Measurements from ENCODE around the gene CTTN. TPM values are rescaled to one million over a fixed set of nuclear protein-coding genes. Genes with fewer than 3 reads are reported as not detected.

Gene CTTN
- total and polyA plus RNA-seq, 3 experiments from 2014 or later: 17.0 to 19.3 TPM; not detected in 1

GRCh38 chr11:70415191-70415590 is 16.9 kb downstream of the CTTN start:
- no peaks in the 10 kb centered on the region for H3K4me1 ChIP-seq (ENCODE audit: insufficient read depth, low read length)
- H3K9me3 ChIP-seq (ENCODE audit: low read length): no peaks in the 10 kb centered on the region
- Mint-ChIP-seq H3K9me3 (no peaks in the 10 kb centered on the region), H3K27me3 (peaks cover 15 to 16% of the 10 kb centered on the region in 2 donors), H3K27ac (peak overlapping the region in 1 of 8 donors; percentile 40), H3K4me1 (no peaks in the 10 kb centered on the region), H3K36me3 (no peaks in the 10 kb centered on the region), H3K4me3 (no peak overlapping the region)
- H3K4me3 ChIP-seq (ENCODE audit: low read length): no peak overlapping the region
- DNase-seq: no peak
- no peaks in the 10 kb centered on the region for H3K36me3 ChIP-seq (ENCODE audit: insufficient read depth, low read length)
- CTCF ChIA-PET: no interaction called here
- POLR2A ChIA-PET: no interaction called here
- H3K27ac ChIP-seq (ENCODE audit: low read depth, low read length): no peak overlapping the region
- no peaks in the 10 kb centered on the region for H3K27me3 ChIP-seq (ENCODE audit: insufficient read depth, low read length, poor library complexity, severe bottlenecking)

DNA sequence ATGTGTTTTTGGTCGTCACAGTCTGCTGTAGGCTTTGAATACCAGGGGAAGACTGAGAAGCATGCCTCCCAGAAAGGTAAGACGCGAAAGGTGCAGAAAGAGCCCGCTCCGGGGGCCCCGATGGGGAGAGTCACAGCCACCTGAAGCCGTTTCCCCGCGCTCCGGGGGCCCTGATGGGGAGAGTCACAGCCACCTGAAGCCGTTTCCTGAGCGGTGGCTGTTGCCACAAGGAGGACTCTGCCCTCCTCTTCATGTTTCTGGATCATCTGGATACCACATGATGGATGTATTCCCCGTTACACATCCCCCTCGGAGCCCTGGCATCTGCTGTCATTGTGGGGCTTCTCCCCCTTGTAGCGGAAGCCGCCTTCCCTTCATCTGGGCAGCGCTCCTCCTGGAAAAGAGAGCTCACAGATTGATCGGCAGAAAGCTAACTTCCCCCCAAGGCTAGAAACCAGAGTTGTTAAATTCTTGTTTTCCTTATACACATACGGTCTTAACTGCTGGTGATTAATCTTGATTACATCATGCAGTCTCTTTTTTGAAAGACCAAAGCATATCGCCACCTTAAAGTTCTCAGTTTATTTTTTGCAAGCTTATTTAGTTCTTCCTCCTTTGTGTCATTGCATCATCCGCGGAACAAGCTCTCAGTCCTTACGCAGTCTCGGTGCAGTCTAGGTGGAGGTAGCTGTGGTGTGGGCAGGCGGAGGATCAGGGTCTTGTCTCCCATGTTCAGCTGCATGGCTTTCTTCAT is 17.5 kb downstream of the CTTN start:
- H3K27ac Mint-ChIP-seq: no peak overlapping the region
- CTCF ChIA-PET: interaction anchor here (0.7 kb wide), 1 partner anchor 231 kb away, joined by 3 read pairs; no protein-coding TSS in a partner anchor

DNA sequence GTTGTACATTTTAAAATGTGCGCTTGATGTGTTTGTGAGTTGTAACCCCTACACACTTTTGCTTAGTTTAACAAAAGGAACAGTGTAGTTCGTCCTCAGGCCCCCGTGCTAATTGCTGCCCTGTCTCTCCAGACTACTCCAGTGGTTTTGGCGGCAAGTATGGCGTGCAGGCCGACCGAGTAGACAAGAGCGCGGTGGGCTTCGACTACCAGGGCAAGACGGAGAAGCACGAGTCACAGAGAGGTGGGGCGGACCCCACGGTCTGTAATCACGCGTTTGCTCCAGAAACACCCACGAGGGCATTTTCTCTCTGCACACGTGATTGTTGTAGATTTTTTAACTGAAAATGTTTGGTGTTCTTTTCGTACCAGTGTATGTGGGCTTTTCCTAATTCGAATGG is 18.6 kb downstream of the CTTN start:
- Mint-ChIP-seq H3K36me3 (no peaks in the 10 kb centered on the region), H3K4me3 (no peak overlapping the region), H3K4me1 (no peaks in the 10 kb centered on the region), H3K27ac (peak overlapping the region in 1 of 8 donors; percentile 35), H3K9me3 (no peaks in the 10 kb centered on the region), H3K27me3 (peaks cover 8 to 14% of the 10 kb centered on the region in 2 donors)
- Histone ChIP-seq H3K27ac (ENCODE audit: low read depth, low read length) (no peak overlapping the region), H3K36me3 (ENCODE audit: insufficient read depth, low read length) (no peaks in the 10 kb centered on the region), H3K4me1 (ENCODE audit: insufficient read depth, low read length) (no peaks in the 10 kb centered on the region), H3K4me3 (ENCODE audit: low read length) (no peak overlapping the region), H3K27me3 (ENCODE audit: insufficient read depth, low read length, poor library complexity, severe bottlenecking) (no peaks in the 10 kb centered on the region), H3K9me3 (ENCODE audit: low read length) (no peaks in the 10 kb centered on the region)
- CTCF ChIA-PET: no interaction called here
- POLR2A ChIA-PET: no interaction called here
- peak in 1 of 5 donors; percentile 8 for DNase-seq

More for the DNA sequence above, 17.5 kb downstream of the CTTN start:
- H3K4me3 Mint-ChIP-seq: no peak overlapping the region
- H3K9me3 Mint-ChIP-seq: no peaks in the 10 kb centered on the region
- POLR2A ChIA-PET: no interaction called here
- H3K36me3 ChIP-seq (ENCODE audit: insufficient read depth, low read length): no peaks in the 10 kb centered on the region
- H3K4me1 ChIP-seq (ENCODE audit: insufficient read depth, low read length): no peaks in the 10 kb centered on the region
- no peaks in the 10 kb centered on the region for H3K9me3 ChIP-seq (ENCODE audit: low read length)
- H3K36me3 Mint-ChIP-seq: no peaks in the 10 kb centered on the region
- no peak overlapping the region for H3K4me3 ChIP-seq (ENCODE audit: low read length)
- H3K27ac ChIP-seq (ENCODE audit: low read depth, low read length): no peak overlapping the region
- no peak for DNase-seq
- H3K27me3 Mint-ChIP-seq: peaks cover 10 to 15% of the 10 kb centered on the region in 2 donors
- H3K27me3 ChIP-seq (ENCODE audit: insufficient read depth, low read length, poor library complexity, severe bottlenecking): no peaks in the 10 kb centered on the region
- H3K4me1 Mint-ChIP-seq: no peaks in the 10 kb centered on the region

GRCh38 chr11:70418130-70418529 is 19.8 kb downstream of the CTTN start:
- Mint-ChIP-seq H3K9me3 (no peaks in the 10 kb centered on the region), H3K27me3 (peaks cover 4 to 14% of the 10 kb centered on the region in 2 donors), H3K4me1 (peaks cover 0 to 1% (median 0%) of the 10 kb centered on the region in 3 donors), H3K27ac (peak overlapping the region in 1 of 8 donors; percentile 65), H3K36me3 (no peaks in the 10 kb centered on the region), H3K4me3 (no peak overlapping the region)
- H3K4me3 ChIP-seq (ENCODE audit: low read length): no peak overlapping the region
- DNase-seq: no peak
- no peaks in the 10 kb centered on the region for H3K36me3 ChIP-seq (ENCODE audit: insufficient read depth, low read length)
- no peaks in the 10 kb centered on the region for H3K27me3 ChIP-seq (ENCODE audit: insufficient read depth, low read length, poor library complexity, severe bottlenecking)
- no peaks in the 10 kb centered on the region for H3K9me3 ChIP-seq (ENCODE audit: low read length)
- ChIA-PET POLR2A (no interaction called here), CTCF (no interaction called here)
- no peaks in the 10 kb centered on the region for H3K4me1 ChIP-seq (ENCODE audit: insufficient read depth, low read length)
- no peak overlapping the region for H3K27ac ChIP-seq (ENCODE audit: low read depth, low read length)

DNA sequence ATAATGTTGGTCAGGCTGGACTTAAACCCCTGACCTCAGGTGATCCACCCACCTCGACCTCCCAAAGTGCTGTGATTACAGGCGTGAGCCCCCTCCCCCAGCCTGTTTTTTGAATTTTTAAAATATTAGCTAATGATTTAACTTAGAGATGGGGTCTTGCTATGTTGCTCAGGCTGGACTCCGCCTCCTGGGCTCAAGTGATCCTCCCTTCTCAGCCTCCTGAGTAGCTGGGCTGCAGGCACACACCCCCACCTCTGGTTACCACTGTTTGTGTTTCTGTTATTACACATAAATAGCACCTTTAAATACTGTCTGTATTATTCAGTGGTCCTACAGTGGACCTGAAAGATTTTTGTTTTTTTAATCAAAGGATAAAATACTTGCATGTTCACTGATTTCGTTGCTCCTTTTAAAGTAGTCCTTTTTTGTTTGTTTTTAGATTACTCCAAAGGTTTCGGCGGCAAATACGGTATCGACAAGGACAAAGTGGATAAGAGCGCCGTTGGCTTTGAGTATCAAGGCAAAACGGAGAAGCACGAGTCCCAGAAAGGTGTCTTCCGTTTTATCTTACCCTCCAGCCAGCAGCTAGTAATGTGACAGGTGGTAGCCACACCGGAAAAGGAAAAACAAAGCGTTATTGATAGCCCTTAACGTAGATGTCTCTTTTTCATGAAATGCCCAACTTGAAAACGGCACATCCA is 21.1 kb downstream of the CTTN start:
- DNase-seq: no peak
- Mint-ChIP-seq H3K9me3 (no peaks in the 10 kb centered on the region), H3K4me3 (no peak overlapping the region), H3K4me1 (peaks cover 0 to 5% (median 5%) of the 10 kb centered on the region in 3 donors), H3K27me3 (peaks cover 7 to 16% of the 10 kb centered on the region in 2 donors), H3K36me3 (no peaks in the 10 kb centered on the region), H3K27ac (no peak overlapping the region)
- no peaks in the 10 kb centered on the region for H3K27me3 ChIP-seq (ENCODE audit: insufficient read depth, low read length, poor library complexity, severe bottlenecking)
- H3K27ac ChIP-seq (ENCODE audit: low read depth, low read length): peak overlapping the region; percentile 61
- ChIA-PET POLR2A (no interaction called here), CTCF (no interaction called here)
- H3K36me3 ChIP-seq (ENCODE audit: insufficient read depth, low read length): no peaks in the 10 kb centered on the region
- H3K9me3 ChIP-seq (ENCODE audit: low read length): no peaks in the 10 kb centered on the region
- no peak overlapping the region for H3K4me3 ChIP-seq (ENCODE audit: low read length)
- H3K4me1 ChIP-seq (ENCODE audit: insufficient read depth, low read length): peaks cover 1% of the 10 kb centered on the region

DNA sequence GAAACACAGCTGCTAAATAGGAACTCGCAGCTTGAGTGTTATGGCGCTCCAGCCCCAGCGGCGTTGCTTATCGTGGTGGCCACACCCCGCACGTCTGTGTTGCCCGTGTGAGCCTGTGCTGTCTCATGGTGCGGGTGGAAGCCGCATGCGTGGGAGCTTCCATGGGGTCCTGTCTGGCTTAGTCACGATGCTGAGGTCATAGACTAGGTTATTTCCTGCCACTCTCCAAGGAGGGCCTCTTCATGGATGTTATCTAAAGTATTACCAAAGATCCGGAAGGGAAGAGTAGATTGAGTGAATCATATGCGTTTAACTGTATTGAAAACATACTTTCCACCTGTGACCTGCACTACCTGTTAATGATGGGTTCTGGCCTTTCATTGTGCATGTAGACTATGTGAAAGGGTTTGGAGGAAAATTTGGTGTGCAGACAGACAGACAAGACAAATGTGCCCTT is 21.7 kb downstream of the CTTN start:
- Mint-ChIP-seq H3K4me3 (no peak overlapping the region), H3K4me1 (peaks cover 0 to 11% (median 8%) of the 10 kb centered on the region in 3 donors), H3K9me3 (no peaks in the 10 kb centered on the region), H3K36me3 (no peaks in the 10 kb centered on the region), H3K27ac (no peak overlapping the region), H3K27me3 (peaks cover 7 to 13% of the 10 kb centered on the region in 2 donors)
- Histone ChIP-seq H3K4me1 (ENCODE audit: insufficient read depth, low read length) (peaks cover 7% of the 10 kb centered on the region), H3K27me3 (ENCODE audit: insufficient read depth, low read length, poor library complexity, severe bottlenecking) (no peaks in the 10 kb centered on the region), H3K27ac (ENCODE audit: low read depth, low read length) (peak overlapping the region; percentile 61), H3K4me3 (ENCODE audit: low read length) (no peak overlapping the region), H3K9me3 (ENCODE audit: low read length) (no peaks in the 10 kb centered on the region), H3K36me3 (ENCODE audit: insufficient read depth, low read length) (no peaks in the 10 kb centered on the region)
- DNase-seq: no peak
- ChIA-PET POLR2A (no interaction called here), CTCF (no interaction called here)

- H3K27me3 ChIP-seq (ENCODE audit: insufficient read depth, low read length, poor library complexity, severe bottlenecking): no peaks in the 10 kb centered on the region
- no peak overlapping the region for H3K27ac Mint-ChIP-seq
- peak overlapping the region; percentile 5 for H3K27ac ChIP-seq (ENCODE audit: low read depth, low read length)
- CTCF ChIA-PET: no interaction called here
- H3K4me1 ChIP-seq (ENCODE audit: insufficient read depth, low read length): peaks cover 7% of the 10 kb centered on the region
- no peak overlapping the region for H3K4me3 Mint-ChIP-seq
- no peak overlapping the region for H3K4me3 ChIP-seq (ENCODE audit: low read length)
- H3K27me3 Mint-ChIP-seq: peaks cover 8 to 10% of the 10 kb centered on the region in 2 donors
- no peaks in the 10 kb centered on the region for H3K36me3 Mint-ChIP-seq
- POLR2A ChIA-PET: no interaction called here
- H3K9me3 ChIP-seq (ENCODE audit: low read length): no peaks in the 10 kb centered on the region
- H3K4me1 Mint-ChIP-seq: peaks cover 0 to 14% (median 10%) of the 10 kb centered on the region in 3 donors
- H3K9me3 Mint-ChIP-seq: no peaks in the 10 kb centered on the region
- no peak for DNase-seq
- no peaks in the 10 kb centered on the region for H3K36me3 ChIP-seq (ENCODE audit: insufficient read depth, low read length)
These were observed 22.2 kb downstream of the CTTN start for GRCh38 chr11:70420496-70420895.

DNA sequence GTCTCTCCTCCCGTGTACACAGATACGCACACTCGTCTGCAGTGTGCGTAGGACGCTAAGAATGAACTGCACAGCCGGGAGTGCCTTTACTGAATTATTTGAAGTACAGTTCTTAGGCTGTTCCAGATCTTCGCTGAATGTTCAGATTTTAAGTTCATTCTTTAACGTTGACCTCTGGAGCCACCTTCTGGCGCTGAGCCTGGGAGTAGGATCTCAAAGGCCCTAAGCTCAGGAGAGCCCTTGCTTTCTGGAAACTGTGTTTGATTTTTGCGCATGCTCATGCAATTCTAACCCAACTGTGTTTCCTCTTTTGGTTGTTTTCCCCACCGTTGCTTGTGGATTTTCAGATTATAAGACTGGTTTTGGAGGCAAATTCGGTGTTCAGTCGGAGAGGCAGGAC is 22.8 kb downstream of the CTTN start:
- H3K27me3 Mint-ChIP-seq: peaks cover 10 to 12% of the 10 kb centered on the region in 2 donors
- Histone ChIP-seq H3K36me3 (ENCODE audit: insufficient read depth, low read length) (no peaks in the 10 kb centered on the region), H3K4me3 (ENCODE audit: low read length) (no peak overlapping the region), H3K27ac (ENCODE audit: low read depth, low read length) (no peak overlapping the region), H3K27me3 (ENCODE audit: insufficient read depth, low read length, poor library complexity, severe bottlenecking) (no peaks in the 10 kb centered on the region), H3K9me3 (ENCODE audit: low read length) (no peaks in the 10 kb centered on the region), H3K4me1 (ENCODE audit: insufficient read depth, low read length) (peaks cover 7% of the 10 kb centered on the region)
- H3K4me3 Mint-ChIP-seq: no peak overlapping the region
- peaks cover 0 to 14% (median 13%) of the 10 kb centered on the region in 3 donors for H3K4me1 Mint-ChIP-seq
- H3K27ac Mint-ChIP-seq: no peak overlapping the region
- H3K36me3 Mint-ChIP-seq: no peaks in the 10 kb centered on the region
- ChIA-PET CTCF (interaction anchor here (1.0 kb wide), 1 partner anchor 225 kb away, joined by 3 read pairs; no protein-coding TSS in a partner anchor), POLR2A (no interaction called here)
- DNase-seq: no peak
- H3K9me3 Mint-ChIP-seq: no peaks in the 10 kb centered on the region
